Vagina (tissue), 2 donors: ENCODE results near the gene AVPR2.

Source experiments
- CTCF ChIP-seq, 3 experiments: fragments of 450-650 bp in 2 of 3; fragments of 200-600 bp in 1 of 3; sonication (generic) in 1 of 3; IDR thresholded peaks; one replicate each; pipeline ENCODE4 v1.5.1; 2017 to 2019; ENCODE audit warnings: antibody characterized with exemption in 3 of 3, mild to moderate bottlenecking in 2 of 3, moderate library complexity in 2 of 3
- POLR2A ChIP-seq, 2 donors: fragments of 450-650 bp; IDR thresholded peaks; one replicate each; pipeline ENCODE4 v1.6.1; 2017; ENCODE audit warnings: antibody characterized with exemption in 2 of 2, mild to moderate bottlenecking in 2 of 2, moderate library complexity in 2 of 2

DNA sequence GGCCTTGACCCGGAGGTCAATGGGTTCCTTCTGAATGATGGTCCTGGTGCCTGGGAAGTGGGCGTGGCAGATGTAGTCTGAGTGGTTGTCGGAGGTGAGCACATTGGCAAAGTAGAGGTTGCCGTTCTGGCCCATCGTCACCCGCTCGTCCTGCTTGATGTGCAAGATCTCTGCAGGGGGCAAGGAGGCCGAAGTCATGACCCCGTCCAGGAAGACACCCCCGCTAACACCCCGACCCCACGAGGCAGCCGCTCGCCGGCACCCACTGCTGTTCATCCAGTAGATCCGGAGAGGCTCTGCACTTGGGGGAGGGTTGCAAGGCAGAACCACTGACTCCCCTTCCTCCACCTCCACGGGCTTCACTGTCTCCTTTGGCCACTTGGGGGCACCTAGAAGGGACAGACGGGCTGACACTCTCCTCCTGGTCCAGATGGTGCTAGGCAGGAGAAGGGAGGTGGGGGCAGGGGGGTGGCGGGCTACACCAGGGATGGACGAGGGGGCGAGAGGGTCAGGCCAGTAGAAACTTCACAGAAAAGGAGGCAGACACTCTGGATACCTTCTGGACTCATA lies 33.6 kb upstream of the AVPR2 start:
- TF ChIP-seq POLR2A (IDR thresholded peaks at IDR 0.05) (no peak), CTCF (IDR thresholded peaks at IDR 0.05) (no peak)
